Uterus (tissue), 4 donors: Measurements from ENCODE around the gene RABEP2. TPM values are rescaled to one million over a fixed set of nuclear protein-coding genes. Genes with fewer than 3 reads are reported as not detected.

Experiments
- DNase-seq, 2 donors: peaks; one replicate each; pipeline ENCODE4 v3.0.0-alpha.2; 2019 to 2020
- H3K27ac ChIP-seq, 2 donors: fragments of 200-600 bp; sonication (generic); 1 replicate in 1 of 2; 2 replicates in 1 of 2; pipeline ENCODE4 v1.5.1; 2016 to 2018
- H3K27me3 ChIP-seq, 2 donors: fragments of 200-600 bp; sonication (generic); one replicate each; pipeline ENCODE4 v1.5.1; 2018 to 2019; ENCODE audit warnings: control low read depth in 1 of 2
- H3K36me3 ChIP-seq, 2 donors: fragments of 200-600 bp; sonication (generic); one replicate each; pipeline ENCODE4 v1.5.1; 2019; ENCODE audit warnings: control low read depth in 1 of 2
- H3K4me1 ChIP-seq, 2 donors: fragments of 200-600 bp; sonication (generic); one replicate each; pipeline ENCODE4 v1.5.1; 2018 to 2019; ENCODE audit warnings: control low read depth in 1 of 2
- H3K4me3 ChIP-seq, 2 donors: fragments of 200-600 bp; sonication (generic); 1 replicate in 1 of 2; 2 replicates in 1 of 2; pipeline ENCODE4 v1.5.1; 2018 to 2019; ENCODE audit warnings: mild to moderate bottlenecking in 1 of 2
- H3K9me3 ChIP-seq, 2 donors: fragments of 200-600 bp; sonication (generic); one replicate each; pipeline ENCODE4 v1.5.1; 2019; ENCODE audit warnings: control low read depth in 1 of 2
- CTCF ChIP-seq, 4 experiments: fragments of 200-600 bp in 2 of 4; fragments of 450-650 bp in 2 of 4; sonication (generic) in 2 of 4; IDR thresholded peaks; one replicate each; pipeline ENCODE4 v1.5.1; 2016 to 2019; ENCODE audit warnings: antibody characterized with exemption in 4 of 4, mild to moderate bottlenecking in 2 of 4, moderate library complexity in 1 of 4
- POLR2A ChIP-seq, 2 donors: fragments of 450-650 bp; IDR thresholded peaks; one replicate each; pipeline ENCODE4 v1.6.1; 2016; ENCODE audit warnings: antibody characterized with exemption in 2 of 2, mild to moderate bottlenecking in 1 of 2, moderate library complexity in 1 of 2
- intact Hi-C: fragments of 100-400 bp; cut with DNase I; formaldehyde crosslinking; loops from one replicate; pipeline ENCODE4 v1.15.1; 2023; ENCODE audit warnings: low total_unique reads
- total RNA-seq, 4 donors: library from RNA; depleted of rRNA in 3 of 4; stranded (reverse); fragments of >200 nt in 3 of 4; gene quantifications; one replicate each; pipeline versions ENCODE4 v1.1.0 to v1.2.4, GENCODE V29; 2014 to 2023
- donor health status: DM: yes; HTN: yes; CAD: no.

RABEP2 gene
- total RNA-seq, 4 donors from 2014 or later: 4.9 to 41.1 (median 9.3) TPM

GRCh38 chr16:28910086-28911031, 14.7 kb downstream of the RABEP2 start:
- TF ChIP-seq POLR2A (IDR thresholded peaks at IDR 0.05): no peak
- TF ChIP-seq CTCF (IDR thresholded peaks at IDR 0.05): no peak
- Histone ChIP-seq H3K27me3 (no peaks in the 10 kb centered on the region), H3K9me3 (no peaks in the 10 kb centered on the region), H3K27ac (no peak overlapping the region), H3K36me3 (no peaks in the 10 kb centered on the region), H3K4me3 (no peak overlapping the region), H3K4me1 (no peaks in the 10 kb centered on the region)
- intact Hi-C loops: no loop called here
- no peak for DNase-seq

- Histone ChIP-seq H3K4me1 (no peaks in the 10 kb centered on the region), H3K9me3 (no peaks in the 10 kb centered on the region), H3K27me3 (no peaks in the 10 kb centered on the region), H3K27ac (no peak overlapping the region), H3K36me3 (no peaks in the 10 kb centered on the region), H3K4me3 (no peak overlapping the region)
- DNase-seq: no peak
- intact Hi-C loops: no loop called here
- TF ChIP-seq CTCF (IDR thresholded peaks at IDR 0.05) (no peak), POLR2A (IDR thresholded peaks at IDR 0.05) (no peak)
Observed at GRCh38 chr16:28905800-28906372, 19.2 kb downstream of the RABEP2 start.

GRCh38 chr16:28905229-28905754, 19.7 kb downstream of the RABEP2 start:
- Histone ChIP-seq H3K27ac (no peak overlapping the region), H3K9me3 (no peaks in the 10 kb centered on the region), H3K36me3 (no peaks in the 10 kb centered on the region), H3K4me3 (no peak overlapping the region), H3K27me3 (no peaks in the 10 kb centered on the region), H3K4me1 (no peaks in the 10 kb centered on the region)
- TF ChIP-seq POLR2A (IDR thresholded peaks at IDR 0.05) (no peak), CTCF (IDR thresholded peaks at IDR 0.05) (no peak)
- no peak for DNase-seq
- intact Hi-C loops: no loop called here

GRCh38 chr16:28904828-28905227, 20.2 kb downstream of the RABEP2 start:
- Histone ChIP-seq H3K27me3 (no peaks in the 10 kb centered on the region), H3K36me3 (no peaks in the 10 kb centered on the region), H3K4me3 (no peak overlapping the region), H3K9me3 (no peaks in the 10 kb centered on the region), H3K4me1 (no peaks in the 10 kb centered on the region), H3K27ac (no peak overlapping the region)
- DNase-seq: no peak
- TF ChIP-seq CTCF (IDR thresholded peaks at IDR 0.05) (no peak), POLR2A (IDR thresholded peaks at IDR 0.05) (no peak)
- intact Hi-C loops: no loop called here

GRCh38 chr16:28904363-28904762, 20.7 kb downstream of the RABEP2 start:
- TF ChIP-seq CTCF (IDR thresholded peaks at IDR 0.05): no peak
- no peak for TF ChIP-seq POLR2A (IDR thresholded peaks at IDR 0.05)
- intact Hi-C loops: no loop called here
- Histone ChIP-seq H3K36me3 (no peaks in the 10 kb centered on the region), H3K27ac (no peak overlapping the region), H3K9me3 (no peaks in the 10 kb centered on the region), H3K27me3 (no peaks in the 10 kb centered on the region), H3K4me3 (no peak overlapping the region), H3K4me1 (no peaks in the 10 kb centered on the region)
- no peak for DNase-seq
